ENCODE measurements around the gene CLDN11.

DNA sequence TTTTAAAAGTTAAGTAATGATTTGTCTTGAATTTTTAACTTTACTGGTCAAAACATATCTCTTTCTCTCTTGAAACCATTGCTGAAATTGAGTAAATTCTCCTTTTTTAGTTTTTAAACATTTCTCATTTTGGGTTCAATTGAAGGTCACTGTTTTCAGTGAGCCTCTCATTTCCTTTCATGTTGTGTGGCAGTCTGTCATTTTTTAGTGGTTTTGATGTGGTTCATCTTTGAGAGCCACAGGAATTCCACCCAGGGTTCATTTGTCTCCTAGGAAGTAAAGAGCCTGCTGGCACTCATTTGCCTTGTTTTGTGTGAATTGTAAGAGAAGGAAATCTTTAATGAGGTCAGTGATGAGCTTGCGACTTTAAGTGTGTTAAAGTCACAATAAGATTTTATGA, 10.4 kb downstream of the CLDN11 start:
- TF ChIP-seq, protein P1, sequence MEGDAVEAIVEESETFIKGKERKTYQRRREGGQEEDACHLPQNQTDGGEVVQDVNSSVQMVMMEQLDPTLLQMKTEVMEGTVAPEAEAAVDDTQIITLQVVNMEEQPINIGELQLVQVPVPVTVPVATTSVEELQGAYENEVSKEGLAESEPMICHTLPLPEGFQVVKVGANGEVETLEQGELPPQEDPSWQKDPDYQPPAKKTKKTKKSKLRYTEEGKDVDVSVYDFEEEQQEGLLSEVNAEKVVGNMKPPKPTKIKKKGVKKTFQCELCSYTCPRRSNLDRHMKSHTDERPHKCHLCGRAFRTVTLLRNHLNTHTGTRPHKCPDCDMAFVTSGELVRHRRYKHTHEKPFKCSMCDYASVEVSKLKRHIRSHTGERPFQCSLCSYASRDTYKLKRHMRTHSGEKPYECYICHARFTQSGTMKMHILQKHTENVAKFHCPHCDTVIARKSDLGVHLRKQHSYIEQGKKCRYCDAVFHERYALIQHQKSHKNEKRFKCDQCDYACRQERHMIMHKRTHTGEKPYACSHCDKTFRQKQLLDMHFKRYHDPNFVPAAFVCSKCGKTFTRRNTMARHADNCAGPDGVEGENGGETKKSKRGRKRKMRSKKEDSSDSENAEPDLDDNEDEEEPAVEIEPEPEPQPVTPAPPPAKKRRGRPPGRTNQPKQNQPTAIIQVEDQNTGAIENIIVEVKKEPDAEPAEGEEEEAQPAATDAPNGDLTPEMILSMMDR (IDR thresholded peaks at IDR 0.05; ENCODE audit: insufficient read depth, low read depth, low read length): no peak
- TF ChIP-seq EZH2 (IDR thresholded peaks at IDR 0.05; ENCODE audit: insufficient read depth, low read length): no peak
